SU-DHL-6 (cell line): ENCODE measurements around the gene STK10.

ENCODE experiments used
- H2AFZ ChIP-seq: fragments of 200-600 bp; sonication (generic); 2 replicates; pipeline ENCODE4 v1.6.1; 2014; ENCODE audit warnings: low read depth, mild to moderate bottlenecking, moderate library complexity, mixed read lengths, antibody characterized with exemption, low read length; ENCODE audit not compliant: severe bottlenecking
- H3F3A ChIP-seq: fragments of 200-600 bp; shearing (Covaris generic); 2 replicates; pipeline ENCODE4 v1.6.0; 2016; ENCODE audit warnings: antibody characterized with exemption, mild to moderate bottlenecking; ENCODE audit not compliant: insufficient read depth
- H3K27ac ChIP-seq: fragments of 200-600 bp; sonication (generic); 2 replicates; pipeline ENCODE4 v1.5.1; 2016; ENCODE audit warnings: low read depth, mild to moderate bottlenecking, low read length, moderate library complexity, mixed read lengths
- H3K27me3 ChIP-seq: fragments of 200-600 bp; sonication (generic), shearing (Covaris generic); 2 replicates; pipeline ENCODE4 v1.6.0; 2014; ENCODE audit warnings: mild to moderate bottlenecking, low read length
- H3K36me3 ChIP-seq: fragments of 200-600 bp; sonication (generic); 2 replicates; pipeline ENCODE4 v1.6.1; 2014; ENCODE audit warnings: mild to moderate bottlenecking, low read length, mixed read lengths
- H3K4me2 ChIP-seq: fragments of 300-600, 200-600 bp; shearing (Covaris generic), sonication (generic); 2 replicates; pipeline ENCODE4 v1.6.0; 2014; ENCODE audit warnings: low read length, low read depth, mild to moderate bottlenecking; ENCODE audit not compliant: poor library complexity, severe bottlenecking
- H3K4me3 ChIP-seq: fragments of 200-600 bp; sonication (generic); 2 replicates; pipeline ENCODE4 v1.5.1; 2014; ENCODE audit warnings: antibody characterized with exemption, low read length, mild to moderate bottlenecking, mixed read lengths; ENCODE audit not compliant: insufficient read depth, poor library complexity, severe bottlenecking
- H3K79me2 ChIP-seq: fragments of 200-600 bp; sonication (generic); 2 replicates; pipeline ENCODE4 v1.6.1; 2014; ENCODE audit warnings: mild to moderate bottlenecking, low read length, moderate library complexity; ENCODE audit not compliant: insufficient read depth
- H3K9ac ChIP-seq: fragments of 200-600 bp; sonication (generic); 2 replicates; pipeline ENCODE4 v1.7.0; 2014; ENCODE audit warnings: mild to moderate bottlenecking, low read length
- H3K9me2 ChIP-seq: fragments of 200-600 bp; sonication (generic); replicated peaks from 2 replicates; pipeline ENCODE4 v1.6.1; 2014; ENCODE audit warnings: low read length; ENCODE audit not compliant: insufficient read depth
- H3K9me3 ChIP-seq: fragments of 200-600 bp; sonication (generic); 2 replicates; pipeline ENCODE4 v1.6.1; 2014; ENCODE audit warnings: low read length, mixed read lengths; ENCODE audit not compliant: insufficient read depth
- H4K20me1 ChIP-seq: fragments of 200-600 bp; sonication (generic); 2 replicates; pipeline ENCODE4 v1.6.1; 2014; ENCODE audit warnings: low read depth, mild to moderate bottlenecking, antibody characterized with exemption, low read length, moderate library complexity, mixed read lengths
- CTCF ChIP-seq: fragments of 200-600 bp; sonication (generic); IDR thresholded peaks from one replicate; pipeline ENCODE4 v1.5.1; 2017; ENCODE audit warnings: antibody characterized with exemption, mild to moderate bottlenecking, low read length, moderate library complexity; ENCODE audit not compliant: insufficient read depth, poor library complexity, severe bottlenecking
- EZH2phosphoT487 ChIP-seq: fragments of 200-600 bp; sonication (generic), shearing (Covaris generic); conservative IDR thresholded peaks from 2 replicates; pipeline ENCODE4 v1.6.1; 2018; ENCODE audit warnings: mild to moderate bottlenecking, antibody characterized with exemption, low read length, moderate library complexity, mixed read lengths

Gene STK10

GRCh38 chr5:172234031-172234430 is 46.0 kb upstream of the STK10 start:
- Histone ChIP-seq H3K27me3 (no peaks in the 10 kb centered on the region), H3K9me2 (no peaks in the 10 kb centered on the region), H3K4me2 (no peak overlapping the region), H3K36me3 (peaks cover 3% of the 10 kb centered on the region; the same call in 1 of the 2 replicates), H2AFZ (no peak overlapping the region), H3K27ac (no peak overlapping the region), H3K9ac (no peak overlapping the region), H3K79me2 (peaks cover 32% of the 10 kb centered on the region), H4K20me1 (no peaks in the 10 kb centered on the region), H3K4me3 (no peak overlapping the region), H3F3A (no peaks in the 10 kb centered on the region), H3K9me3 (no peaks in the 10 kb centered on the region)
- no peak for TF ChIP-seq EZH2phosphoT487

GRCh38 chr5:172229904-172230303 is 41.9 kb upstream of the STK10 start:
- Histone ChIP-seq H3K36me3 (peaks cover 3% of the 10 kb centered on the region; the same call in 1 of the 2 replicates), H3K27me3 (no peaks in the 10 kb centered on the region), H2AFZ (no peak overlapping the region), H3K9me3 (no peaks in the 10 kb centered on the region), H3K4me3 (no peak overlapping the region), H3K27ac (no peak overlapping the region), H3F3A (no peaks in the 10 kb centered on the region), H3K9me2 (no peaks in the 10 kb centered on the region), H3K79me2 (no peaks in the 10 kb centered on the region), H4K20me1 (no peaks in the 10 kb centered on the region), H3K4me2 (no peak overlapping the region), H3K9ac (no peak overlapping the region)
- no peak for TF ChIP-seq EZH2phosphoT487
- TF ChIP-seq CTCF = no peak

DNA sequence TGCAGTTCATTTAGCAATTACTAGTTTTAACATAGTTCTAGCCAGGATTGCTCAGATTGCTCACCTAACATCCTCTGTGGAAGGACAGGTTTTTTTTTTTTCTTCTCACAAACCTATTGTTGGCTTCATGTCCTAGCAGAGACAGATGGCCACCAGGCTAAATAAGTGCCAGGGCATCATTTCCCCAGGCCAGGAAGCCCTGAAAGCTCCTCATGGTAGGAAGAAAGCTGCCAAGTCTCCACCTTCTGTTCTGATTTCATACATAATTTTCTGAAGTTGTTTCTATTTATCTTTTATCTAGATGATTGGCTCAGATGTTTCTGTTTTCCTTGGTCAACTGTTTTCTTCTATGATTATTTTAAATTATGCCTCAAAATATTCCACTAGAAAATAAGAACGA is 37.0 kb upstream of the STK10 start:
- Histone ChIP-seq H3K27me3 (no peaks in the 10 kb centered on the region), H3K79me2 (peaks cover 7% of the 10 kb centered on the region), H3F3A (no peaks in the 10 kb centered on the region), H3K4me3 (no peak overlapping the region), H3K9ac (no peak overlapping the region), H3K9me2 (no peaks in the 10 kb centered on the region), H2AFZ (no peak overlapping the region), H3K9me3 (no peaks in the 10 kb centered on the region), H4K20me1 (no peaks in the 10 kb centered on the region), H3K36me3 (peaks cover 19% of the 10 kb centered on the region), H3K4me2 (no peak overlapping the region), H3K27ac (no peak overlapping the region)
- TF ChIP-seq EZH2phosphoT487 (no peak), CTCF (no peak)

DNA sequence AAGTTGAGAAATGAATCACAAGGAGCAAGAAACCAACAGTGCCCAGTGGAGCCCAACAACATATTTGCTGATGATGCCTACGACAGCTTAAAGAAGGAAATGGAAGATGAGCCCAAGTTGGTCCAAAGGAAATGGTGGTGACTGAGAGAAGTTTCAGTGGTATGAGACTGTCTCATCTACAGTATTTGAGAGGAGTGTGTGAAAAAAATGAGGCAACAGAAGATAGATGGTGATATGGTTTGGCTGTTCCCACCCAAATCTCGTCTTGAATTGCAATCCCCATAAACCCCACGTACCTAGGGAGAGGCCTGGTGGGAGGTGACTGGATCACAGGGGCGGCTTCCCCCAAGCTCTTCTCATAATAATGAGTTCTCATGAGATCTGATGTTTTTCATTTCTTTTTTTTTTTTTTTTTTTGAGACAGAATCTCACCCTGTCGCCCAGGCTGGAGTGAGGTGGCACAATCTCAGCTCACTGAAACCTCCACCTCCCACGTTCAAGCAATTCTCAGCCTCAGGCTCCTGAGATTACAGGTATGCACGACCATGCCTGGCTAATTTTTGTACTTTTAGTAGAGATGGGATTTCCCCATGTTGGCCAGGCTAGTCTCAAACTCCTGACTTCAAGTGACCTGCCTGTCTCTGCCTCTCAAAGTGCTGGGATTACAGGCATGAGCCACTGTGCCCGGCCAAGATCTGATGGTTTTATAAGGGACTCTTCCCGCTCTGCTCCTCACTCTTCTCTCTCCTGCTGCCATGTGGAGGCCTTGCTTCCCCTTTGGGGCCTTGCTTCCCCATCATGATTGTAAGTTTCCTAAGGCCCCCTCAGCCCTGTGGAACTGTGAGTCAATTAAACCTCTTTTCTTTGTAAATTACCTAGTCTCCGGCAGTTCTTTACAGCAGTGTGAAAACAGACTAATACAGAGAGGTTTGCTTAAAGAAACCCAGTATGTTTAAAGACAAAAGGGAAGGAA is 36.2 kb upstream of the STK10 start:
- TF ChIP-seq CTCF = no peak
- no peak for TF ChIP-seq EZH2phosphoT487
- Histone ChIP-seq H4K20me1 (no peaks in the 10 kb centered on the region), H3K4me2 (no peak overlapping the region), H2AFZ (no peak overlapping the region), H3K9me2 (no peaks in the 10 kb centered on the region), H3K27ac (no peak overlapping the region), H3K27me3 (no peaks in the 10 kb centered on the region), H3K4me3 (no peak overlapping the region), H3K79me2 (peaks cover 8% of the 10 kb centered on the region), H3F3A (no peaks in the 10 kb centered on the region), H3K9me3 (no peaks in the 10 kb centered on the region; the same call in 1 of the 2 replicates), H3K36me3 (peaks cover 26% of the 10 kb centered on the region), H3K9ac (no peak overlapping the region)
